ENCODE measurements around the gene ALK.

ALK gene

DNA sequence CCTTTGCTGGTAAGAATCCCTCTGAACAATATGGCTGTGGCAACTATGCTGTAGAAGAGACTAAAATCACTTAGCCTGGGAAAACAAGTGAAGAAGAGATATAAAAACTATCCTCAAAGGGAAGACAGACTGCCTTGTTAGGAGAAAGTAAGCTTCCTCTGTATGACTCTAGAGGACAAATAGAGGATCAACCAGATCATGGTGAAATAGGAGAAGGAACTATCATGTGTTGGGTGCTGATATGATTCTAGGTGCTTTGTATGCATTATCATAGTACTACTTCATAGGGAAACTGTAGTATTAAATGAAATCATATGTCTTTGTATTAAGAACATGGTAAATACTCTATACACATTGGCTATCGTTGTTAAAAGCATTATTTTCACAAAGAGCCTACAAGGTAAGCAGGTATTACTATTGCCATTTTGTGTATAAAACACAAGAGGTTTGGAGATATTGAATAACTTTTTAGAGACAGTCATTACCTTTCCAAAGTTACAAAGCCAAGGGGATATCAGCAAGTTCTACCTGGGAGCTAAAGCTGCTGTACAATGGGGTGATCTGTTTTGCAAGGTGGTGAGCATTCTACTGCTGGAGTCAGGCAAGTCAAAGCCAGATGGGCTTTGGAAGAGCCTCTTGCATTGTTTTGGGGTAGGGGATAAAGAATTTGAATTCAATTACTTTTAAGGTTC lies 402.6 kb downstream of the ALK start:
- no peak for TF ChIP-seq EZH2 (optimal IDR thresholded peaks at IDR 0.05; ENCODE audit: low read depth, low read length)
- TF ChIP-seq, protein P1, sequence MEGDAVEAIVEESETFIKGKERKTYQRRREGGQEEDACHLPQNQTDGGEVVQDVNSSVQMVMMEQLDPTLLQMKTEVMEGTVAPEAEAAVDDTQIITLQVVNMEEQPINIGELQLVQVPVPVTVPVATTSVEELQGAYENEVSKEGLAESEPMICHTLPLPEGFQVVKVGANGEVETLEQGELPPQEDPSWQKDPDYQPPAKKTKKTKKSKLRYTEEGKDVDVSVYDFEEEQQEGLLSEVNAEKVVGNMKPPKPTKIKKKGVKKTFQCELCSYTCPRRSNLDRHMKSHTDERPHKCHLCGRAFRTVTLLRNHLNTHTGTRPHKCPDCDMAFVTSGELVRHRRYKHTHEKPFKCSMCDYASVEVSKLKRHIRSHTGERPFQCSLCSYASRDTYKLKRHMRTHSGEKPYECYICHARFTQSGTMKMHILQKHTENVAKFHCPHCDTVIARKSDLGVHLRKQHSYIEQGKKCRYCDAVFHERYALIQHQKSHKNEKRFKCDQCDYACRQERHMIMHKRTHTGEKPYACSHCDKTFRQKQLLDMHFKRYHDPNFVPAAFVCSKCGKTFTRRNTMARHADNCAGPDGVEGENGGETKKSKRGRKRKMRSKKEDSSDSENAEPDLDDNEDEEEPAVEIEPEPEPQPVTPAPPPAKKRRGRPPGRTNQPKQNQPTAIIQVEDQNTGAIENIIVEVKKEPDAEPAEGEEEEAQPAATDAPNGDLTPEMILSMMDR (IDR thresholded peaks at IDR 0.05; ENCODE audit: low read length) = no peak
- TF ChIP-seq EZH2phosphoT487 (IDR thresholded peaks at IDR 0.05; ENCODE audit: low read length) = no peak
- Histone ChIP-seq H3F3A (ENCODE audit: insufficient read depth, low read length) (no peaks in the 10 kb centered on the region), H3K79me2 (ENCODE audit: low read length) (no peaks in the 10 kb centered on the region), H3K27me3 (replicated peaks; ENCODE audit: insufficient read depth, low read length) (no peaks in the 10 kb centered on the region), H3K9me2 (replicated peaks; ENCODE audit: insufficient read depth, low read length) (no peaks in the 10 kb centered on the region), H3K4me2 (ENCODE audit: low read depth, low read length) (no peak overlapping the region), H3K4me3 (ENCODE audit: low read length) (no peak overlapping the region), H3K9me3 (replicated peaks; ENCODE audit: insufficient read depth, low read length) (no peaks in the 10 kb centered on the region), H2AFZ (ENCODE audit: low read length) (no peak overlapping the region), H3K9ac (ENCODE audit: low read length) (no peak overlapping the region), H3K4me1 (ENCODE audit: low read length) (no peaks in the 10 kb centered on the region), H3K27ac (ENCODE audit: low read length) (no peak overlapping the region), H3K36me3 (replicated peaks; ENCODE audit: insufficient read depth, low read length) (no peaks in the 10 kb centered on the region), H4K20me1 (ENCODE audit: insufficient read depth, low read length) (no peaks in the 10 kb centered on the region)
- DNase-seq = no peak

DNA sequence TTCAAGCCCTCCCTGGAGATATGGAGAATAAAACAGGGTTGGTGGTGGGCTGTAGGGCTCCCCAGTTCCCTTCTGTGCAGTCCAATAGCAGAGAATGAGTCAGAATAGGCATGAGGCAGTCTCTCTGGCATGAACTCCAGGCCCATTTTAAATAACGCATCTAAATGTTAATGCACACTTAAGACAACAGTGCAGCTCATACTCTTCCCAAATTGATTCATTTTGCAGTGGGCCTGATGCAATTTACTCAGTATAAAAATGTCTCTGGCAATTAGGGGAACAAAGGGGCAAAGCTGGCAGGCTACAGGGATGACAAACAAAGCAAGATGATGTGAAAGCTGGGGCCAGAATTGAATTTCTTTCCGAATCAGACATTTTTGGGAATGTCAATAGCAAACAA lies 403.4 kb downstream of the ALK start:
- no peaks in the 10 kb centered on the region for H3K9me2 ChIP-seq (replicated peaks; ENCODE audit: insufficient read depth, low read length)
- H3K79me2 ChIP-seq (ENCODE audit: low read length) = no peaks in the 10 kb centered on the region
- H3K36me3 ChIP-seq (replicated peaks; ENCODE audit: insufficient read depth, low read length) = no peaks in the 10 kb centered on the region
- H3K4me3 ChIP-seq (ENCODE audit: low read length) = no peak overlapping the region
- H2AFZ ChIP-seq (ENCODE audit: low read length) = no peak overlapping the region
- H3K4me1 ChIP-seq (ENCODE audit: low read length) = no peaks in the 10 kb centered on the region
- H3F3A ChIP-seq (ENCODE audit: insufficient read depth, low read length) = no peaks in the 10 kb centered on the region
- TF ChIP-seq EZH2 (optimal IDR thresholded peaks at IDR 0.05; ENCODE audit: low read depth, low read length) (no peak), EZH2phosphoT487 (IDR thresholded peaks at IDR 0.05; ENCODE audit: low read length) (no peak)
- TF ChIP-seq, protein P1 (IDR thresholded peaks at IDR 0.05; ENCODE audit: low read length) = no peak
- no peak for DNase-seq
- no peak overlapping the region for H3K27ac ChIP-seq (ENCODE audit: low read length)
- no peaks in the 10 kb centered on the region for H3K9me3 ChIP-seq (replicated peaks; ENCODE audit: insufficient read depth, low read length)
- no peak overlapping the region for H3K9ac ChIP-seq (ENCODE audit: low read length)
- H3K27me3 ChIP-seq (replicated peaks; ENCODE audit: insufficient read depth, low read length) = no peaks in the 10 kb centered on the region
- H4K20me1 ChIP-seq (ENCODE audit: insufficient read depth, low read length) = no peaks in the 10 kb centered on the region
- no peak overlapping the region for H3K4me2 ChIP-seq (ENCODE audit: low read depth, low read length)

DNA sequence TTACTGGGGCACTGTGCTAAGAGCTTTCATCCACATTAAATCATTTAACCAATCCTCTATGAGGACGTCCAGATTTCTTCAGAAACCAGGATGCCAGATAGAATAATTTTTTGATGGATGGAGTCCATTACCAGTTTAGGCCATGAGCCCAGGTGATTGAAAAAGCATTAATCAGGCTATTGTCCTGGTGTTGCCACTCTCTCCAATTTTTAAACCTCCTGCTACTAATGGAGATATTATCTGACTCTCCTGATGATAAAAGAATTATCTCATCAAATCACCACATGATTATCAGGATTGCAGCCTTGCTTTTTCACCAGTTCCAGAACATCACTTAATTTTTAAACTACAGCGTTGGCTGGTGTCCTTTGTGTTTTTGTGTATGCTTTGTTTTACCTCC lies 404.0 kb downstream of the ALK start:
- Histone ChIP-seq H3K9me2 (replicated peaks; ENCODE audit: insufficient read depth, low read length) (no peaks in the 10 kb centered on the region), H2AFZ (ENCODE audit: low read length) (no peak overlapping the region), H3K79me2 (ENCODE audit: low read length) (no peaks in the 10 kb centered on the region), H3K4me1 (ENCODE audit: low read length) (no peaks in the 10 kb centered on the region), H4K20me1 (ENCODE audit: insufficient read depth, low read length) (no peaks in the 10 kb centered on the region), H3K27ac (ENCODE audit: low read length) (no peak overlapping the region), H3K4me2 (ENCODE audit: low read depth, low read length) (no peak overlapping the region), H3K4me3 (ENCODE audit: low read length) (no peak overlapping the region), H3F3A (ENCODE audit: insufficient read depth, low read length) (no peaks in the 10 kb centered on the region), H3K36me3 (replicated peaks; ENCODE audit: insufficient read depth, low read length) (no peaks in the 10 kb centered on the region), H3K27me3 (replicated peaks; ENCODE audit: insufficient read depth, low read length) (no peaks in the 10 kb centered on the region), H3K9ac (ENCODE audit: low read length) (no peak overlapping the region), H3K9me3 (replicated peaks; ENCODE audit: insufficient read depth, low read length) (no peaks in the 10 kb centered on the region)
- TF ChIP-seq EZH2phosphoT487 (IDR thresholded peaks at IDR 0.05; ENCODE audit: low read length) (no peak), EZH2 (optimal IDR thresholded peaks at IDR 0.05; ENCODE audit: low read depth, low read length) (no peak)
- TF ChIP-seq, protein P1 (IDR thresholded peaks at IDR 0.05; ENCODE audit: low read length) = no peak
- DNase-seq = no peak
